ENCODE results near the gene ARHGAP21. TPM values are rescaled to one million over a fixed set of nuclear protein-coding genes. Genes with fewer than 3 reads are reported as not detected.
"Not testable (repeated sequence)": the region's sequence is repeated elsewhere in the genome, so short reads cannot be mapped to it uniquely, and the experiment has no call there.

ARHGAP21 gene
- total RNA-seq (10 to 100 TPM; 53.4 to 72.0 (median 57.0) TPM), polyA plus RNA-seq (23.2 TPM)
- long read RNA-seq, donor 1, full-length matches to known transcripts: 2 of 14 reads
- long read RNA-seq, donor 1, partial matches to known transcripts: 10 of 14 reads
- long read RNA-seq, donor 1, other reads (novel, unspliced or antisense): 2 of 14 reads
- long read RNA-seq, donor 2, partial matches to known transcripts: 5 of 7 reads
- long read RNA-seq, donor 2, other reads (novel, unspliced or antisense): 2 of 7 reads
- long read RNA-seq, donor 3, partial matches to known transcripts: 7 of 17 reads
- long read RNA-seq, donor 3, other reads (novel, unspliced or antisense): 10 of 17 reads
- long read RNA-seq, donor 4, full-length matches to known transcripts: 2 of 11 reads
- long read RNA-seq, donor 4, partial matches to known transcripts: 6 of 11 reads
- long read RNA-seq, donor 4, other reads (novel, unspliced or antisense): 3 of 11 reads

DNA sequence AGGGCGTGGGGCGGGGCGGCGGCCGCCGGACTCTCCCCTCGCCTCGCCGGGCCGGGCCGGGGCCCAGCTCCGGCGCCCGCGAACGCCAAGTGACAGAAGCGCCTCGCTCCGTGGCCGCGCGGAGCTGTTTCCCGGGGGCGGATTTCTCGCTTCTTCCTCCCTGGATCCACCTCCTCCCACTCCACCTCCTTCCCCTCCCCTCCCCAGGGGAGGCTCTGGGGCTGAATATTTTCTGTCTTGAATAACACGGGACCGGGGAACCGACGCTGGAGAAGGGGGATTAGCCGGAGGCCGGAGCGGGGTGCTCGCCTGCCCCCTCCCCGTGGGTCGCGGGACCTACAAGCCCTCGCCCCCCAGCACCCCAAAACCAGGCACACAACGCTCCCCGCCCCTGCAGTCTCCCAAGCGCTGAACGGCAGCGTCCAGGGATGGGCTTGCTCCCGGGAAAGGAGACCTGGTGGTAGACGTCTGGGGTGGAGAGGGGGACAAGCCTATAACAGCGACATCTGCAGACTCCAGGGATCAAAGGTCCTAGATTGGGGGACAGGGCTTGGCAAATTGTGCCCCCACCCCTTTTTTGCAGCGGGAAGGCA lies at the start of gene ARHGAP21:
Gene ARHGAP21 (minus strand): TSS at position 100 of the 593 bp plus-strand sequence. CDS start 1,988 bp downstream, outside the sequence.
- Histone ChIP-seq H3K9me3 (ENCODE audit: control insufficient read depth, low read length) (no peaks in the 10 kb centered on the region), H3K4me1 (ENCODE audit: control insufficient read depth, insufficient read depth, low read length) (no peaks in the 10 kb centered on the region), H3K4me3 (ENCODE audit: low read length) (peak within 1 kb of the TSS; percentile 100), H3K27me3 (ENCODE audit: control insufficient read depth, insufficient read depth) (no peaks in the 10 kb centered on the region), H3K27ac (ENCODE audit: low read length) (peak within 1 kb of the TSS; percentile 98)
- DNase-seq (peak; percentile 85 to 93 (median 91)), ATAC-seq (peak; percentile 68 to 69)
- WGBS: under 1% methylated on average over 45 of the region's 46 CpGs
- intact Hi-C loops (cut with DNase I): loop anchor here in 3 of 4 donors (5.0 to 10.0 kb wide), 3 partner anchors 77 to 231 kb away; partner anchors contain the start of gene PRTFDC1 (in 3 of the 3)

DNA sequence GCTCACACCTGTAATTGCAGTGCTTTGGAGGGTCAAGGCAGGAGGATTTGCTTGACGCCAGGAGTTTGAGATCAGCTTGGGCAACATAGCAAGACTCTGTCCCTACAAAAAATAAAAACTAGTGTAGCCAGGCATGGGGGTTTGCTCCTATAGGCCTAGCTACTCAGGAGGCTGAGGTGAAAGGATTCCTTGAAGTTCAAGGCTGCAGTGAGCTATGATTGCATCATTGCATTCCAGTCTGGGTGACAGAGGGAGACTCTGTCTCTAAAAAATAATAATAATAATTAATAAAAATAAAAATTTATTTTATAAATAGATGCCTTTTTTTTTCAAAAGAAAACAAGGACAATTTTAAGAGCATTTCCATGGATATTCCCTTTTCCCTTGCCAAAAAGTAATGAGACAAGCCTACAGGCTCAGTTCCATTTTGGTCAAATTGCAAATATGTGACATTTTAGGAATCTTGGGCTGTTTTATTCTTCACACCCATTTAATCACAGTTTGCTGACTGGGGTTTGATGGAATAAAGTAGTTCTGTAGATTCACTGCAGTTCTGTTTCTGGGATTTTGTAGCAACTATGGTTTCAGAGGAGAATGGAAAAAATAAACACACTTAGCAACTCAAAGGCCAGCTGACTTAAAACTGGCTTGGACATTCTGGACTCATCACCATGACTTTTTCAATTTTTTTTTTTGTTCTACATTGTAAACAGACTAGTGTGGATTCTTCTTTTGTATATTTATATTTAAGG lies 48.4 kb upstream of the ARHGAP21 start:
- Histone ChIP-seq H3K4me1 (ENCODE audit: control insufficient read depth, insufficient read depth, low read length) (no peaks in the 10 kb centered on the region), H3K27ac (ENCODE audit: low read length) (no peak overlapping the region), H3K4me3 (ENCODE audit: low read length) (no peak overlapping the region), H3K9me3 (ENCODE audit: control insufficient read depth, low read length) (no peaks in the 10 kb centered on the region), H3K27me3 (ENCODE audit: control insufficient read depth, insufficient read depth) (no peaks in the 10 kb centered on the region)
- 78% methylated on average over 1 of the region's 1 CpG for WGBS
- intact Hi-C loops (cut with DNase I): no loop called here
- DNase-seq (no peak), ATAC-seq (peak in 1 of 2 donors; percentile 31)

DNA sequence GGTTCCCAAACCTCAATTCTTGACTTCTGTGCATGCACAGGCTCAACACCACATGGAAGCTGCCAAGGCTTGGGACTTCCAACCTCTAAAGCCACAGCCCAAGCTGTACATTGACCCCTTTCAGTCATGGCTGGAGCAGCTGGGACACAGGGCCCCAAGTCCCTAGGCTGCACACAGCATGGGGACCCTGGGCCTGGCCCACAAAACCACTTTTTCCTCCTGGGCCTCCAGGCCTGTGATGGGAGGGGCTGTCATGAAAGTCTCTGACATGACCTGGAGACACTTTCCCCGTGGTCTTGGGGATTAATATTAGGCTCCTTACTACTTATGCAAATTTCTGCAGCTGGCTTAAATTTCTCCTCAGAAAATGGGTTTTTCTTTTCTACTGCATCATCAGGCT lies 41.3 kb upstream of the ARHGAP21 start:
- H3K9me3 ChIP-seq (ENCODE audit: control insufficient read depth, low read length); H3K27ac ChIP-seq (ENCODE audit: low read length); DNase-seq; ATAC-seq; H3K4me3 ChIP-seq (ENCODE audit: low read length); H3K4me1 ChIP-seq (ENCODE audit: control insufficient read depth, insufficient read depth, low read length); H3K27me3 ChIP-seq (ENCODE audit: control insufficient read depth, insufficient read depth); intact Hi-C loops (cut with DNase I): not testable (repeated sequence)
- WGBS: 52% methylated on average over 1 of the region's 1 CpG

DNA sequence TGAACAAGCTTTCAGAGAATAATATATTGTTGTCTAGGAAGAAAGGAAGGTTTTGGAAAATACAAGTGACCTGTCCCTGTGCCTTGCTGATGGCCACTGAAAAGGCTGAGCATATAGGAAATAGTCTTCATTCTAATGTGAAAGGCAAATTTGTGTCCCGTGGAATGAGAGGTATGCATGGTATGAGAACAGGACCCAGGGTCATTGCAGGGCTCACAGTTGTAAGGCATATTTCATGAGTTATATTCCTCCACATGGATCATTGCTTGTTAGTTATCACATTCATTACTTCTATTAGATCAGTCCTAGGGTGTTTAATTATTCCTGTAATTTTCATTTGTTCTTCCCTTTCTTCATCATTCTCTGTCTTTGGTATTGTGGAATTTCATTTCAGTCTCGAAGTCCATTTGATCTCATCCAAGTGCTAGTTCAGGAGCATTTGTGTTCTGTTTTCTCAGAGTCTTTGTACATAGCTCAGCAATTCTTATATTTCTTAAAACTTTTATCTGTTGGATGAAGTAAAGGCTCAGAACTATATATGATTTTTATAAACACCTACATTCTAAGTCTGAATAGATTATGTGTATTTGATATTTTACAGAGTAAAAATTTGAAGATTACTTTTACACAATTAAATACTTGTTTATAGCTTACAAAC lies 39.4 kb upstream of the ARHGAP21 start:
- intact Hi-C loops (cut with DNase I): no loop called here

DNA sequence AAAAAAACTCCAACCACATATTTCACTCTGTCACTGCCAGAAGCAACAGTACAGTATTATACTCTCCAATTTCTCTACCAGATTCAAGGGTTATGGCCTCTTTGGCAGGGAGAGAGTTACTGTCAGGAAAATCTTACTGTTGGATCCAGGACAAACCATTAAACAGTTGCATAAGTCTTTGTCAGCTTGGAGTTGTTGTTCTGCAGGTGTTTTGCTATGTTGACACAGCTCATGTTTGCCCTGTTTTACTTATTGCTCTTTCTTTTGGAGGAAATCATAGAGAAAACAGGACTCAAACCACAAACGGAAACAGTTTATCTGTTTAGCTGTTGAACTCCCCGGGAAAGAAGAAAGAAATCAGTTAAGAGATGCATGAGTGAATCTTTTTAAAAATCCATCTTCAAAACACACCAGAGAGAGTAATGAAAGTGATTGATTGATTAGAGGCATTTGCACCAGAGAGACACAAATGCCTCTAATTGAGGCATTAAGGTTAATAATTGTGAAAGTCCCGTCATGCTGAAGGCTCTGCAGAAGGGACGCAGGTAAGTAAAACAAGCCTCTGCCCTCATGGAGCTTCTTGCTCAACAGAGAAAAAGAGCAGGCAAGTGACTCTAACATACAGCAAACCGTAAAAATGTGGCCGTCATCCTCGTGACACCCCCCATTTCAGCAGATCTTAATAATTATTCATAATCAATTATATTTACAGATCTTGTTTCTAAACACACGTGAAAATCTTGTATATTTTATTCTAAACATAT lies 38.7 kb upstream of the ARHGAP21 start:
- Histone ChIP-seq H3K4me1 (ENCODE audit: control insufficient read depth, insufficient read depth, low read length) (no peaks in the 10 kb centered on the region), H3K27me3 (ENCODE audit: control insufficient read depth, insufficient read depth) (no peaks in the 10 kb centered on the region), H3K9me3 (ENCODE audit: control insufficient read depth, low read length) (no peaks in the 10 kb centered on the region), H3K27ac (ENCODE audit: low read length) (no peak overlapping the region), H3K4me3 (ENCODE audit: low read length) (no peak overlapping the region)
- WGBS: 69% methylated on average over 8 of the region's 8 CpGs
- intact Hi-C loops (cut with DNase I): no loop called here
- ATAC-seq (no peak), DNase-seq (no peak)

More for the DNA sequence above, 39.4 kb upstream of the ARHGAP21 start:
- Histone ChIP-seq H3K4me3 (ENCODE audit: low read length) (no peak overlapping the region), H3K27ac (ENCODE audit: low read length) (no peak overlapping the region), H3K4me1 (ENCODE audit: control insufficient read depth, insufficient read depth, low read length) (no peaks in the 10 kb centered on the region), H3K27me3 (ENCODE audit: control insufficient read depth, insufficient read depth) (no peaks in the 10 kb centered on the region), H3K9me3 (ENCODE audit: control insufficient read depth, low read length) (no peaks in the 10 kb centered on the region)
- 28% methylated on average over 2 of the region's 2 CpGs for WGBS
- ATAC-seq (no peak), DNase-seq (no peak)

GRCh38 chr10:24759672-24760071 lies 36.0 kb upstream of the ARHGAP21 start:
- H3K27ac ChIP-seq (ENCODE audit: low read length): no peak overlapping the region
- no peaks in the 10 kb centered on the region for H3K9me3 ChIP-seq (ENCODE audit: control insufficient read depth, low read length)
- DNase-seq (no peak), ATAC-seq (no peak)
- H3K4me3 ChIP-seq (ENCODE audit: low read length): no peak overlapping the region
- H3K4me1 ChIP-seq (ENCODE audit: control insufficient read depth, insufficient read depth, low read length): no peaks in the 10 kb centered on the region
- intact Hi-C loops (cut with DNase I): no loop called here
- no peaks in the 10 kb centered on the region for H3K27me3 ChIP-seq (ENCODE audit: control insufficient read depth, insufficient read depth)
- WGBS: 91% methylated on average over 2 of the region's 2 CpGs

GRCh38 chr10:24758254-24758653 lies 34.6 kb upstream of the ARHGAP21 start:
- H3K4me1 ChIP-seq (ENCODE audit: control insufficient read depth, insufficient read depth, low read length); H3K27me3 ChIP-seq (ENCODE audit: control insufficient read depth, insufficient read depth); H3K27ac ChIP-seq (ENCODE audit: low read length); DNase-seq; ATAC-seq; H3K4me3 ChIP-seq (ENCODE audit: low read length); intact Hi-C loops (cut with DNase I); H3K9me3 ChIP-seq (ENCODE audit: control insufficient read depth, low read length): not testable (repeated sequence)
- WGBS: 95% methylated on average over 3 of the region's 3 CpGs

- ATAC-seq: no peak
- intact Hi-C loops (cut with DNase I): no loop called here
- H3K4me3 ChIP-seq (ENCODE audit: low read length): no peak overlapping the region
- H3K9me3 ChIP-seq (ENCODE audit: control insufficient read depth, low read length): no peaks in the 10 kb centered on the region
- 82% methylated on average over 1 of the region's 1 CpG for WGBS
- H3K27me3 ChIP-seq (ENCODE audit: control insufficient read depth, insufficient read depth): no peaks in the 10 kb centered on the region
- H3K27ac ChIP-seq (ENCODE audit: low read length): no peak overlapping the region
- no peak for DNase-seq
- no peaks in the 10 kb centered on the region for H3K4me1 ChIP-seq (ENCODE audit: control insufficient read depth, insufficient read depth, low read length)
Observed at GRCh38 chr10:24756283-24756682, 32.6 kb upstream of the ARHGAP21 start.

DNA sequence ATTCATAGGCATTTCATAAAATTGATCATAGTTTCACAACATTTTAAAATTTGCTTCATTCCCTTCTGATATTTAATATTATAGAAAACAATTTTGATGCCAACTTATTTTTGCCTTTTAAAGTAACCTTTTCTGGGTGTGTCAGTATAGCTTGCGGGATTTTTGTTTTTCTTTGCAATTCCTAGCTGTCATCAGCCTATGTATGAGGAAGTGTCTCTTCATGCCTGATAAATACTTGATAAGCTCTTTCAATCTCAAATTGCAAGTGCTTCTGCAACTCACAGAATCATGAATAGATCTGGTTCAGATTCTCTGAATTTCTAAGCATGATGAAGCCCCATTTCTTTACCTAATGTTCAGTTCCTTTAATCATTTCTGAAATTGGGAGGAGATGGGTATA lies 28.0 kb upstream of the ARHGAP21 start:
- DNase-seq: no peak
- Histone ChIP-seq H3K27ac (ENCODE audit: low read length) (no peak overlapping the region), H3K4me3 (ENCODE audit: low read length) (no peak overlapping the region), H3K9me3 (ENCODE audit: control insufficient read depth, low read length) (no peaks in the 10 kb centered on the region), H3K27me3 (ENCODE audit: control insufficient read depth, insufficient read depth) (no peaks in the 10 kb centered on the region), H3K4me1 (ENCODE audit: control insufficient read depth, insufficient read depth, low read length) (no peaks in the 10 kb centered on the region)
- ATAC-seq: no peak
- intact Hi-C loops (cut with DNase I): no loop called here
- WGBS: 63% methylated on average over 1 of the region's 1 CpG

DNA sequence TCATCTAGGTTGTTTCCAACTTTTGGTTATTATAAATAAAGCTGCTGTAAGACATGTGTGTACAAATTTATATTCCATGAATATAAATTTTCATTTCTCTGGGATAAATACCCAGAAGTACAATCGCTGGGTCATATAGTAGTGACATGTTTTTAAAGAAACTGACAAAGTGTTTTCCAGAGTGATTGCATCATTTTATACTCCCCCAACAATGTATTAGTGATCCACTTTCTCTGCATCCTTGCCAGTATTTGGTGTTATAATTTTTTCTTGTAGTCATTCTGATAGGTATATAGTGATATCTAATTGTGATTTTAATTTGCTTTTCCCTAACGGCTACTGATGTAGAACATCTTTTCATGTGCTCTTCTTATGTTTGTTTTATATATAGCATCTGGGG lies 27.0 kb upstream of the ARHGAP21 start:
- Histone ChIP-seq H3K4me3 (ENCODE audit: low read length) (no peak overlapping the region), H3K27ac (ENCODE audit: low read length) (no peak overlapping the region), H3K9me3 (ENCODE audit: control insufficient read depth, low read length) (no peaks in the 10 kb centered on the region), H3K27me3 (ENCODE audit: control insufficient read depth, insufficient read depth) (no peaks in the 10 kb centered on the region), H3K4me1 (ENCODE audit: control insufficient read depth, insufficient read depth, low read length) (no peaks in the 10 kb centered on the region)
- WGBS: 91% methylated on average over 2 of the region's 2 CpGs
- no peak for ATAC-seq
- DNase-seq: no peak
- intact Hi-C loops (cut with DNase I): no loop called here

Measured in right cardiac atrium (tissue), 5 donors.